ENCODE measurements around the gene TBX4.

The TBX4 gene

GRCh38 chr17:61404663-61404912, 47.6 kb upstream of the TBX4 start:
- TF ChIP-seq CEBPB (IDR thresholded peaks at IDR 0.05) (no peak), EGR1 (IDR thresholded peaks at IDR 0.05) (no peak), TAF1 (IDR thresholded peaks at IDR 0.05; ENCODE audit: low read depth) (no peak), TEAD4 (IDR thresholded peaks at IDR 0.05) (no peak), MAX (IDR thresholded peaks at IDR 0.05) (no peak), REST (IDR thresholded peaks at IDR 0.05; ENCODE audit: low read depth) (no peak), TCF12 (IDR thresholded peaks at IDR 0.05; ENCODE audit: low read depth) (no peak), YY1 (IDR thresholded peaks at IDR 0.05; ENCODE audit: low read depth) (no peak), EP300 (IDR thresholded peaks at IDR 0.05; ENCODE audit: borderline replicate concordance) (no peak), NFIC (IDR thresholded peaks at IDR 0.05) (no peak), ZBTB7A (IDR thresholded peaks at IDR 0.05; ENCODE audit: low read depth) (no peak), USF1 (IDR thresholded peaks at IDR 0.05) (no peak), RAD21 (IDR thresholded peaks at IDR 0.05; ENCODE audit: low read depth) (no peak), FOXM1 (IDR thresholded peaks at IDR 0.05; ENCODE audit: borderline replicate concordance, low read depth) (no peak), CREB1 (IDR thresholded peaks at IDR 0.05; ENCODE audit: low read depth) (no peak)

- TF ChIP-seq EP300 (IDR thresholded peaks at IDR 0.05; ENCODE audit: borderline replicate concordance), result no peak
- TF ChIP-seq REST (IDR thresholded peaks at IDR 0.05; ENCODE audit: low read depth), result no peak
- no peak for TF ChIP-seq TEAD4 (IDR thresholded peaks at IDR 0.05)
- no peak for TF ChIP-seq CREB1 (IDR thresholded peaks at IDR 0.05; ENCODE audit: low read depth)
- no peak for TF ChIP-seq ZBTB7A (IDR thresholded peaks at IDR 0.05; ENCODE audit: low read depth)
- TF ChIP-seq TCF12 (IDR thresholded peaks at IDR 0.05; ENCODE audit: low read depth), result no peak
- TF ChIP-seq CEBPB (IDR thresholded peaks at IDR 0.05), result no peak
- TF ChIP-seq YY1 (IDR thresholded peaks at IDR 0.05; ENCODE audit: low read depth), result no peak
- no peak for TF ChIP-seq EGR1 (IDR thresholded peaks at IDR 0.05)
- TF ChIP-seq TAF1 (IDR thresholded peaks at IDR 0.05; ENCODE audit: low read depth), result no peak
- no peak for TF ChIP-seq NFIC (IDR thresholded peaks at IDR 0.05)
Measured at GRCh38 chr17:61404913-61405685, 47.1 kb upstream of the TBX4 start.

GRCh38 chr17:61405686-61406536, 46.3 kb upstream of the TBX4 start:
- TF ChIP-seq YY1 (IDR thresholded peaks at IDR 0.05; ENCODE audit: low read depth) (no peak), REST (IDR thresholded peaks at IDR 0.05; ENCODE audit: low read depth) (no peak), USF1 (IDR thresholded peaks at IDR 0.05) (no peak), TAF1 (IDR thresholded peaks at IDR 0.05; ENCODE audit: low read depth) (no peak), TEAD4 (IDR thresholded peaks at IDR 0.05) (no peak), FOXM1 (IDR thresholded peaks at IDR 0.05; ENCODE audit: borderline replicate concordance, low read depth) (no peak), ZBTB7A (IDR thresholded peaks at IDR 0.05; ENCODE audit: low read depth) (no peak), CEBPB (IDR thresholded peaks at IDR 0.05) (no peak), RAD21 (IDR thresholded peaks at IDR 0.05; ENCODE audit: low read depth) (no peak), NFIC (IDR thresholded peaks at IDR 0.05) (no peak), MAX (IDR thresholded peaks at IDR 0.05) (no peak), EGR1 (IDR thresholded peaks at IDR 0.05) (no peak), EP300 (IDR thresholded peaks at IDR 0.05; ENCODE audit: borderline replicate concordance) (no peak), CREB1 (IDR thresholded peaks at IDR 0.05; ENCODE audit: low read depth) (no peak), TCF12 (IDR thresholded peaks at IDR 0.05; ENCODE audit: low read depth) (no peak)

GRCh38 chr17:61406537-61406845, 45.7 kb upstream of the TBX4 start:
- no peak for TF ChIP-seq MAX (IDR thresholded peaks at IDR 0.05)
- no peak for TF ChIP-seq FOXM1 (IDR thresholded peaks at IDR 0.05; ENCODE audit: borderline replicate concordance, low read depth)
- no peak for TF ChIP-seq ZBTB7A (IDR thresholded peaks at IDR 0.05; ENCODE audit: low read depth)

All from Ishikawa (cell line).